Activated B cell treated with CpG ODN at 0.5 μM for 24 hours (primary cell): ENCODE data around the gene TIMP4. TPM values are rescaled to one million over a fixed set of nuclear protein-coding genes. Genes with fewer than 3 reads are reported as not detected.

ENCODE experiments used
- ATAC-seq: fragments of 200-7000 bp; cut with Tn5 transposase; one replicate; pipeline ENCODE4 v1.10.0; 2021; ENCODE audit warnings: low read depth, mild to moderate bottlenecking, moderate library complexity
- CTCF ChIA-PET: fragments of 350-600 bp; sonication (Branson Sonifier 250); formaldehyde crosslinking; loops from one replicate; lab custom pipeline; 2021; ENCODE audit warnings: antibody characterized with exemption; lab: Charles Lee
- POLR2A ChIA-PET: fragments of 350-600 bp; sonication (Branson Sonifier 250); formaldehyde crosslinking; loops from one replicate; lab custom pipeline; 2021; ENCODE audit warnings: antibody characterized with exemption; lab: Charles Lee
- DNase-seq: peaks from one replicate; pipeline ENCODE4 v3.0.0; 2022
- H3K27ac Mint-ChIP-seq: one replicate; pipeline ENCODE4 v1.8.0; 2020; ENCODE audit warnings: mixed read lengths
- H3K27me3 Mint-ChIP-seq: one replicate; pipeline ENCODE4 v1.8.0; 2021; ENCODE audit warnings: mixed read lengths
- H3K36me3 Mint-ChIP-seq: one replicate; pipeline ENCODE4 v1.8.0; 2021; ENCODE audit warnings: low read depth, mixed read lengths
- H3K4me1 Mint-ChIP-seq: one replicate; pipeline ENCODE4 v1.8.0; 2021; ENCODE audit warnings: mixed read lengths
- H3K4me3 Mint-ChIP-seq: one replicate; pipeline ENCODE4 v1.8.0; 2020; ENCODE audit warnings: mild to moderate bottlenecking, mixed read lengths
- H3K9me3 Mint-ChIP-seq: one replicate; pipeline ENCODE4 v1.8.0; 2020; ENCODE audit warnings: mixed read lengths
- intact Hi-C: fragments of 100-400 bp; cut with micrococcal nuclease; formaldehyde crosslinking; loops from one replicate; pipeline ENCODE4 v1.15.1; 2024
- total RNA-seq: library from RNA; stranded (reverse); gene quantifications from 2 replicates; pipeline ENCODE4 v1.2.3, GENCODE V29; 2022
- TF ChIP-seq, protein P1 (sequence below): fragments of 200-600 bp; IDR thresholded peaks from one replicate; pipeline ENCODE4 v1.8.0; 2022; ENCODE audit warnings: antibody characterized with exemption, mild to moderate bottlenecking

The TIMP4 gene
- total RNA-seq, 1 donor from 2014 or later: not detected

DNA sequence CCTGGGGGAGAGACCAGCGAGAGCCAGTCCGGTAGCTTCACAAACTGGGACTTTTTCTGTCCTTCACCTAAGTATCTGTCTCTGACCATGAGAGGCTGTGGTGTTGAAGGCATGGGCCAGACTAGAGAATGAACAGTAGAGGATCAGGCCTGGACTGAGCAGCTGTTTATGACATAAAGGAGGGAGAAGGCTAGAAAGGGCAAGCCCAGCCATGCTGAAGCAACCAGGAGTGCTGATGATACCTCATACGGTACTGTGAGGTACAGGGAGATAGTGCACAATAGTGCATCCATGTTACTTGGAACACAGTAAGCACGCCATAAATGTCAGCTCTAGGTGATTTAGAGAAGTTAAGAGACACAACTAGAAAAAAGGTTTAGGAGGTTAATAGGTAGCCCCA, 22.6 kb upstream of the TIMP4 start:
- ChIA-PET POLR2A (no interaction called here), CTCF (interaction anchor here (0.6 kb wide), 1 partner anchor 21 kb away, joined by 3 read pairs; no protein-coding TSS in a partner anchor)
- H3K27me3 Mint-ChIP-seq: no peaks in the 10 kb centered on the region
- H3K36me3 Mint-ChIP-seq: no peaks in the 10 kb centered on the region
- H3K9me3 Mint-ChIP-seq: no peaks in the 10 kb centered on the region
- TF ChIP-seq, protein P1, sequence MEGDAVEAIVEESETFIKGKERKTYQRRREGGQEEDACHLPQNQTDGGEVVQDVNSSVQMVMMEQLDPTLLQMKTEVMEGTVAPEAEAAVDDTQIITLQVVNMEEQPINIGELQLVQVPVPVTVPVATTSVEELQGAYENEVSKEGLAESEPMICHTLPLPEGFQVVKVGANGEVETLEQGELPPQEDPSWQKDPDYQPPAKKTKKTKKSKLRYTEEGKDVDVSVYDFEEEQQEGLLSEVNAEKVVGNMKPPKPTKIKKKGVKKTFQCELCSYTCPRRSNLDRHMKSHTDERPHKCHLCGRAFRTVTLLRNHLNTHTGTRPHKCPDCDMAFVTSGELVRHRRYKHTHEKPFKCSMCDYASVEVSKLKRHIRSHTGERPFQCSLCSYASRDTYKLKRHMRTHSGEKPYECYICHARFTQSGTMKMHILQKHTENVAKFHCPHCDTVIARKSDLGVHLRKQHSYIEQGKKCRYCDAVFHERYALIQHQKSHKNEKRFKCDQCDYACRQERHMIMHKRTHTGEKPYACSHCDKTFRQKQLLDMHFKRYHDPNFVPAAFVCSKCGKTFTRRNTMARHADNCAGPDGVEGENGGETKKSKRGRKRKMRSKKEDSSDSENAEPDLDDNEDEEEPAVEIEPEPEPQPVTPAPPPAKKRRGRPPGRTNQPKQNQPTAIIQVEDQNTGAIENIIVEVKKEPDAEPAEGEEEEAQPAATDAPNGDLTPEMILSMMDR: no peak
- no peak overlapping the region for H3K27ac Mint-ChIP-seq
- H3K4me1 Mint-ChIP-seq: no peaks in the 10 kb centered on the region
- intact Hi-C loops: no loop called here
- DNase-seq (no peak), ATAC-seq (no peak)
- no peak overlapping the region for H3K4me3 Mint-ChIP-seq

DNA sequence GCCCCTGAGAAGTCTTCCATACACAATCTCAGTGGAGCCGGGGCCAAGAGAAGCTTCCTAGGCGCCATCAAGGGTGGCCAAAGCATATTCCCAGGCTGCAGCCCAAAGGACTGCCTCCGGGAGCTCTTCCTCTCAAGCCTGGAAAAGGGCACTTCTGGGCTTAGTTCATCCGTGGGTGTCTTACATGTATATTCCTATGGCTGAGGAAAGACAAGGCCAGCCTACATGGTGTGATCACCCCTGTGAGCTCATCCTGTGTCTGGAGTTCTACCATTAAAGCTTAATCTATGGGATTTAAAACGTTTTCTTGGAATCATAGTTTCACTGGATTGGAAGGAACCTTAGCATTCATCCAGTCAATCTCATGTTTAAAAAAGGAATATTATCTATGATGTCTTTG, 21.9 kb upstream of the TIMP4 start:
- intact Hi-C loops: no loop called here
- CTCF ChIA-PET: no interaction called here
- POLR2A ChIA-PET: no interaction called here
- TF ChIP-seq, protein P1: no peak
- no peak for ATAC-seq
- no peak overlapping the region for H3K4me3 Mint-ChIP-seq
- H3K27me3 Mint-ChIP-seq: no peaks in the 10 kb centered on the region
- no peak for DNase-seq
- no peaks in the 10 kb centered on the region for H3K36me3 Mint-ChIP-seq
- H3K9me3 Mint-ChIP-seq: no peaks in the 10 kb centered on the region
- H3K4me1 Mint-ChIP-seq: no peaks in the 10 kb centered on the region
- H3K27ac Mint-ChIP-seq: no peak overlapping the region

DNA sequence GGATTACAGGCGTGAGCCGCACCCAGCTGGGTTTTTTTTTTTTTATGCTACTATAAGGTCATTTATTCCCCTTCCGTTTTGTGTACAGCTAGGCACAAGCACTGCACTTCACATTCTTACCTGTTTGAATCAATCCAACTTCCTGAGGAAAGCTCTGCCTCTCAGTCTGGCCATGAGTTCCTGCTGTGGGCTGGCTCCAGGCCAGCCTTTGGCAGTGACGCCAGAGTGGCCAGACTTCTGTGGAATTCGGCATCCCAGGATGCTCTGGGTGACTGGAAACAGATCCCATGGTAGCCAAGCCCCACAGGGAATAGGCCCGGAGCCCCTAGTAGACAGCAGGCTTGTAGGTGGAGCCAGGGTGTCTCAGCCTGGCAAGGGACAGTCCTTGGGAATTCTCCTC, 21.5 kb upstream of the TIMP4 start:
- intact Hi-C loops: no loop called here
- ATAC-seq: no peak

DNA sequence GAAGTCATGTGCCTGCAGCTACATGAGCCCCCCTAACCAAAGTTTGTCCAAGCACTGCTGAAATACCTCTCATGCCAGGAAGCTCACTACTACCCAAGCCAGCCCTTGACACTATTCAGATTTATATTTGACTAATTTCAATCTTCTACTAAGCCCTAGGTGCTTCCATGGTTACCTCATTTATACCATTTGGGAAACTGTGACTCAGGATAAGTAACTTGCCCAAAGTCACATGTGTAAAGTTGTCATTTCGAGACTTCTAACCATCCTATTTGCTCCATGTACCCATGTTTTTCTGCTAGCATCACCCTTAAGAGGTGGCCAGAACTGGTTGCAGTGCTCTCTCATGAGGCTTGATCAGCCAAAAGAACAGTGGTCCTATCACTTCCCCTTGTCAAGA, 20.7 kb upstream of the TIMP4 start:
- H3K4me1 Mint-ChIP-seq: no peaks in the 10 kb centered on the region
- CTCF ChIA-PET: interaction anchor here (0.6 kb wide), 1 partner anchor 1564 kb away, joined by 3 read pairs; no protein-coding TSS in a partner anchor
- DNase-seq (no peak), ATAC-seq (no peak)
- no peaks in the 10 kb centered on the region for H3K27me3 Mint-ChIP-seq
- TF ChIP-seq, protein P1: no peak
- intact Hi-C loops: loop anchor here (10.0 kb wide), 1 partner anchor 1425 kb away; no protein-coding TSS in a partner anchor
- H3K4me3 Mint-ChIP-seq: no peak overlapping the region
- POLR2A ChIA-PET: no interaction called here
- no peaks in the 10 kb centered on the region for H3K36me3 Mint-ChIP-seq
- H3K9me3 Mint-ChIP-seq: no peaks in the 10 kb centered on the region
- H3K27ac Mint-ChIP-seq: no peak overlapping the region

More for the DNA sequence above, 21.5 kb upstream of the TIMP4 start:
- ChIA-PET POLR2A (no interaction called here), CTCF (no interaction called here)
- no peak for DNase-seq
- Mint-ChIP-seq H3K36me3 (no peaks in the 10 kb centered on the region), H3K27ac (no peak overlapping the region), H3K9me3 (no peaks in the 10 kb centered on the region), H3K27me3 (no peaks in the 10 kb centered on the region), H3K4me1 (no peaks in the 10 kb centered on the region), H3K4me3 (no peak overlapping the region)
- TF ChIP-seq, protein P1: no peak

DNA sequence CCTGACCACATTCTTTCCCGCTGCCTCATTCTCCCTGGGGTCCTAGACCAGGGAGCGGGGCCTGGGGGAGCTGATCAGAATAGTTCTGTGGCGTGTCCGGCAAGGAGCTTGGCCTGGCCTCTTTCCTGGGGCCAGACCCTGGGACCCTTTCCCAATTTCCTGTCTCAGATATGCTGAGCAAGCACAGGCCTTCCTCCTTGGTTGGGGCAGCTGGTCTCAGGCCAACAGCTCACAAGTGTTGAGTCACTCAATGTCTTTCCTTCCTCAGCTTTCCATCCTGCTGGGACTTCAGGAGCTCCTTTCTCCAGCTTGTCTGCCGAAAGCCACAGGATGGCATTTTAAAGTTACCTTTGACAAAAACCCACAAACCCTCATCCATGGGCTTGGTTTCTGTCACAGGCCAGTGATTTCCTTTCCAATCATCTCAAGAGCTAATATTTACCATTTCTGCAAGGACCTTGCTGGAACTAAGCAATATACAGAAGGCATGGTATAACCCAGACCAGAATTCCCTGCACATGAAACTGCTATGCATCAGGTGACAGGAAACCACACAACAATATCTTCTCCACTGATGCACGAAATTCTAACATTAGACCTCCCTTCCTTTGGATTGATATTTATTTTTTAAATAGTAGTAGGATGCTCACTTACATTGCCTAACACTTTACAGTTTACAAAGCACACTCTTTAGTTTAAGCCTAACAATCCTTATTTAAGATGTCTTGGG, 19.5 kb upstream of the TIMP4 start:
- ChIA-PET CTCF (interaction anchor here (1.1 kb wide), 1 partner anchor 17 kb away, joined by 4 read pairs; no protein-coding TSS in a partner anchor), POLR2A (no interaction called here)

More for the DNA sequence above, 19.5 kb upstream of the TIMP4 start:
- ATAC-seq (no peak), DNase-seq (no peak)
- TF ChIP-seq, protein P1: no peak
- Mint-ChIP-seq H3K4me1 (no peaks in the 10 kb centered on the region), H3K36me3 (no peaks in the 10 kb centered on the region), H3K27me3 (no peaks in the 10 kb centered on the region), H3K9me3 (peaks cover 2% of the 10 kb centered on the region), H3K4me3 (no peak overlapping the region), H3K27ac (no peak overlapping the region)
- intact Hi-C loops: loop anchor here (10.0 kb wide), 1 partner anchor 1423 kb away; no protein-coding TSS in a partner anchor
